ENCODE results near the gene CTNND2. TPM values are rescaled to one million over a fixed set of nuclear protein-coding genes. Genes with fewer than 3 reads are reported as not detected.

The CTNND2 gene
- total RNA-seq, 1 experiment from 2014 or later, result 7.0 TPM

GRCh38 chr5:11397549-11397948 lies 506.7 kb downstream of the CTNND2 start:
- no peak overlapping the region for H2BK15ac ChIP-seq (ENCODE audit: low read depth, low read length)
- H3T11ph ChIP-seq (ENCODE audit: low read length), result no peak overlapping the region
- H3K4ac ChIP-seq (ENCODE audit: low read depth, low read length), result no peak overlapping the region
- no peak overlapping the region for H3K18ac ChIP-seq (ENCODE audit: insufficient read length, low read depth, low read length)
- no peak overlapping the region for H3K4me3 Mint-ChIP-seq
- H3K27ac ChIP-seq (ENCODE audit: insufficient read length, low read depth, low read length), result no peak overlapping the region
- no peak overlapping the region for H3K9ac ChIP-seq (ENCODE audit: extremely low read depth, insufficient read length, low read length)
- no peaks in the 10 kb centered on the region for H3K79me1 ChIP-seq (ENCODE audit: insufficient read depth, low read depth, low read length, poor library complexity, severe bottlenecking)
- H4K8ac ChIP-seq (replicated peaks; ENCODE audit: insufficient read length, low read depth, low read length), result no peak overlapping the region
- no peaks in the 10 kb centered on the region for H3K79me2 ChIP-seq (ENCODE audit: insufficient read depth, low read length)
- H3K27me3 Mint-ChIP-seq (ENCODE audit: low read depth), result peaks cover 26% of the 10 kb centered on the region
- no peak for TF ChIP-seq CTCF (conservative IDR thresholded peaks at IDR 0.05)
- H3K36me3 Mint-ChIP-seq (ENCODE audit: insufficient read depth in 1 of 3, low read depth in 3 of 3), result no peaks in the 10 kb centered on the region
- WGBS (ENCODE audit: extremely low coverage, insufficient read length, low lambda C conversion rate), result no CpG with 5 or more reads among the region's 8 CpGs
- H2BK5ac ChIP-seq (ENCODE audit: insufficient read length, low read length), result no peak overlapping the region
- no peaks in the 10 kb centered on the region for H3K4me1 Mint-ChIP-seq
- H3K23ac ChIP-seq (ENCODE audit: insufficient read length, low read depth, low read length), result no peak overlapping the region
- H3K4me1 ChIP-seq (ENCODE audit: insufficient read depth, low read length), result no peaks in the 10 kb centered on the region
- no peaks in the 10 kb centered on the region for H4K20me1 ChIP-seq (ENCODE audit: control insufficient read depth, insufficient read depth, insufficient read length)
- no peak overlapping the region for H3K14ac ChIP-seq (ENCODE audit: insufficient read depth, low read length)
- no peak overlapping the region for H2BK12ac ChIP-seq (ENCODE audit: insufficient read length, low read depth, low read length)
- H4K5ac ChIP-seq (ENCODE audit: insufficient read length, low read depth, low read length), result no peak overlapping the region
- no peak overlapping the region for H3K56ac ChIP-seq (ENCODE audit: insufficient read length, low read depth, low read length)
- no peak overlapping the region for H2AFZ ChIP-seq (ENCODE audit: low read length)
- H2BK20ac ChIP-seq (ENCODE audit: low read depth, low read length, poor library complexity, severe bottlenecking), result no peak overlapping the region
- no peaks in the 10 kb centered on the region for H3K27me3 ChIP-seq (ENCODE audit: insufficient read depth, low read length)
- H2BK120ac ChIP-seq (ENCODE audit: low read depth, low read length, poor library complexity, severe bottlenecking), result no peak overlapping the region
- no peak overlapping the region for H4K91ac ChIP-seq (ENCODE audit: insufficient read length, low read depth, low read length)
- DNase-seq, result no peak
- H2AK5ac ChIP-seq (ENCODE audit: insufficient read length, low read length), result no peak overlapping the region
- H3K9me3 Mint-ChIP-seq, result no peaks in the 10 kb centered on the region
- no peaks in the 10 kb centered on the region for H3K23me2 ChIP-seq (ENCODE audit: insufficient read length, low read depth, low read length, poor library complexity, severe bottlenecking)
- H3K4me2 ChIP-seq (ENCODE audit: insufficient read depth, insufficient read length, low read length), result no peak overlapping the region
- H3K27ac Mint-ChIP-seq, result no peak overlapping the region
- H3K9me3 ChIP-seq (ENCODE audit: control insufficient read depth, low read depth, low read length), result no peaks in the 10 kb centered on the region
